Brain microvascular endothelial cell (primary cell): ENCODE data around the gene GRHL3.

Experiments used
- DNase-seq: peaks from one replicate; pipeline ENCODE4 v3.0.0-alpha.2; 2020
- H3K27ac ChIP-seq: fragments of 250-450 bp; sonication (Bioruptor Pico); 2 replicates; pipeline ENCODE4 v1.5.1; 2020; ENCODE audit warnings: mild to moderate bottlenecking, moderate library complexity
- H3K27me3 ChIP-seq: fragments of 250-450 bp; sonication (Bioruptor Pico); replicated peaks from 2 replicates; pipeline ENCODE4 v1.5.1; 2020; ENCODE audit warnings: mild to moderate bottlenecking
- H3K36me3 ChIP-seq: fragments of 250-450 bp; sonication (Bioruptor Pico); replicated peaks from 2 replicates; pipeline ENCODE4 v1.5.1; 2020; ENCODE audit warnings: mild to moderate bottlenecking
- H3K4me3 ChIP-seq: 2 replicates; pipeline ENCODE4 v1.5.1; 2011; ENCODE audit warnings: low read depth, mild to moderate bottlenecking, control low read depth, low read length, moderate library complexity
- in situ Hi-C: cut with HindIII; loops from 2 replicates; pipeline ENCODE4 v1.10.0; 2017; ENCODE audit warnings: low sequenced_read_pairs, low pct_ligation_motif_present
- TF ChIP-seq, protein P1 (sequence below): IDR thresholded peaks from 2 replicates; pipeline ENCODE4 v1.5.1; 2011; ENCODE audit warnings: low read depth, mild to moderate bottlenecking, moderate library complexity, low read length, control low read depth, inconsistent platforms; ENCODE audit errors: missing control alignments

Gene GRHL3

DNA sequence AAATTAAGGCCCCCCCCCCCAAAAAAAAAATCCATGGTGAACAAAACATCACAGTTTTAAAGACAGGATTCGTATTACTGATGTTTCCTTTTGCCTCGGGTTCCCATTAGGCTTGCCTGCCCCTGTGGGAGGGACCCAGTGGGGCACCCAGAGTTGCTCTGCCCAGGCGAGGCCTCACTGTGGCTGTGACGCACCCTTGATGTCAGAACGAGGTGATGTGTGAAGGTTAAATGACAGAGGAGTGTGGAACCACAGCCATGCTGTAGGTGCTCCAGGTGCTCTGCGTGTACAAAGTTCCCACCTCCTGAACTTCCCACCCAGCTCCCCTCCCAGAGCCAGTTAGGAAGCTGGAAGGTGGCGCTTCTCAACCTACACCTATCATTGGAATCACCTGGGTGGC, 37.9 kb downstream of the GRHL3 start:
- Histone ChIP-seq H3K36me3 (no peaks in the 10 kb centered on the region), H3K27ac (no peak overlapping the region), H3K4me3 (no peak overlapping the region), H3K27me3 (no peaks in the 10 kb centered on the region)
- no peak for DNase-seq
- TF ChIP-seq, protein P1, sequence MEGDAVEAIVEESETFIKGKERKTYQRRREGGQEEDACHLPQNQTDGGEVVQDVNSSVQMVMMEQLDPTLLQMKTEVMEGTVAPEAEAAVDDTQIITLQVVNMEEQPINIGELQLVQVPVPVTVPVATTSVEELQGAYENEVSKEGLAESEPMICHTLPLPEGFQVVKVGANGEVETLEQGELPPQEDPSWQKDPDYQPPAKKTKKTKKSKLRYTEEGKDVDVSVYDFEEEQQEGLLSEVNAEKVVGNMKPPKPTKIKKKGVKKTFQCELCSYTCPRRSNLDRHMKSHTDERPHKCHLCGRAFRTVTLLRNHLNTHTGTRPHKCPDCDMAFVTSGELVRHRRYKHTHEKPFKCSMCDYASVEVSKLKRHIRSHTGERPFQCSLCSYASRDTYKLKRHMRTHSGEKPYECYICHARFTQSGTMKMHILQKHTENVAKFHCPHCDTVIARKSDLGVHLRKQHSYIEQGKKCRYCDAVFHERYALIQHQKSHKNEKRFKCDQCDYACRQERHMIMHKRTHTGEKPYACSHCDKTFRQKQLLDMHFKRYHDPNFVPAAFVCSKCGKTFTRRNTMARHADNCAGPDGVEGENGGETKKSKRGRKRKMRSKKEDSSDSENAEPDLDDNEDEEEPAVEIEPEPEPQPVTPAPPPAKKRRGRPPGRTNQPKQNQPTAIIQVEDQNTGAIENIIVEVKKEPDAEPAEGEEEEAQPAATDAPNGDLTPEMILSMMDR, result no peak
- in situ Hi-C loops, result no loop called here

- in situ Hi-C loops, result no loop called here
- no peak overlapping the region for H3K4me3 ChIP-seq
Observed at GRCh38 chr1:24360681-24361080, 41.5 kb downstream of the GRHL3 start.

GRCh38 chr1:24361811-24362210, 42.7 kb downstream of the GRHL3 start:
- no peak for DNase-seq
- H3K36me3 ChIP-seq, result no peaks in the 10 kb centered on the region
- no peak overlapping the region for H3K27ac ChIP-seq
- H3K4me3 ChIP-seq, result no peak overlapping the region
- no peaks in the 10 kb centered on the region for H3K27me3 ChIP-seq
- in situ Hi-C loops, result no loop called here
- TF ChIP-seq, protein P1, result no peak

More at GRCh38 chr1:24360681-24361080, 41.5 kb downstream of the GRHL3 start:
- no peak overlapping the region for H3K27ac ChIP-seq
- H3K27me3 ChIP-seq, result no peaks in the 10 kb centered on the region
- TF ChIP-seq, protein P1, result no peak
- DNase-seq, result no peak
- H3K36me3 ChIP-seq, result no peaks in the 10 kb centered on the region

DNA sequence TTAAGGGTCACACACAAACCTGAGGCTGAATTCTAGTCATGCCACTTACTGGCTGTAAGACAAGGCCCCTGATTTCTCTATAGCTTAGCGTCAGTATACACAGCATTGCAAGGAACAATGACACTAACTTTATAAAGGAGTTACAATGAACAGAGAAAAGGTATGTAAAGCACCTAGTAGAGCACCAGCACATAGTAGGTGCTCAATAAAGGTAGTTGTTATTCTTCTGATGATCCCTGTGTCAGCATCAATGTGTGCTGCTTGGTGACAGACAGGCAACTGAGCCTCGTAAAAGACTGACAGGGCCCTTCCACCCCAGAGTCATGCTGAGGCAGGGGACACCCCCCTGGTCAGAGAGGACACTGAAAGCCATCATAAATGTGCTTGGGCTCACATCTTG, 43.2 kb downstream of the GRHL3 start:
- no peak for DNase-seq
- Histone ChIP-seq H3K27ac (no peak overlapping the region), H3K27me3 (no peaks in the 10 kb centered on the region), H3K4me3 (no peak overlapping the region), H3K36me3 (no peaks in the 10 kb centered on the region)
- TF ChIP-seq, protein P1, result no peak
- in situ Hi-C loops, result no loop called here

DNA sequence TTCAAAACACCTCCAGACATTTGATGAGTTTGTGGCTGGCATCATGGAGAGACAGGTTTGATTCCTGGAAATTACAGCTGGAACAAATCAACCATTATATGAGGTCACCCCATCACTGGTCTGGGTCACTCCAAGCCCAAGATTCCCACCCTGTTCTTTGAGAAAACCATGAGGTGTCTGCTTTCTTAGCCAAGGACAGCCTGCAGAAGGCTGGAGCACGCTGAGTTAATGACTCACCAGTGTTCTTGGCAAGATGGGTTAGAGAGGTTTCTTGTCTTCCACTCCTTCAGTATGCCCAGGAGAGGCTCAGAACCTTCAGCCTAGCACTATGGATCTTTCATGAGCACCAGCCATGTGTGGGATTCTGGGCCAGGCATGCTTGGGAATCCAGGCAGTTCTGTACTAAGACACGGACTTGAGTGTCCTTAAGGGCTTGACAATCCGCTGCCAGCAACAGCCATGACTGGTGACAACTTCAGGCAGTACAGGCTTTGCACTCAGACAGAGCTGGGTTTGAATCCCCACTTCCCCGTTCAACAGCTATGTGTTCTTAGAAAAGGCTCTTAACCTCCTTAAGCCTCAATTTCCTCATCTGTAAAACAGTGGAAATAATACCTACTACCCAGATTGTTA, 43.9 kb downstream of the GRHL3 start:
- Histone ChIP-seq H3K27me3 (no peaks in the 10 kb centered on the region), H3K4me3 (no peak overlapping the region), H3K27ac (no peak overlapping the region), H3K36me3 (no peaks in the 10 kb centered on the region)
- TF ChIP-seq, protein P1, result no peak
- peak; percentile 89 for DNase-seq
- in situ Hi-C loops, result no loop called here

GRCh38 chr1:24363994-24364393, 44.8 kb downstream of the GRHL3 start:
- H3K4me3 ChIP-seq, result no peak overlapping the region
- in situ Hi-C loops, result no loop called here
- H3K27me3 ChIP-seq, result no peaks in the 10 kb centered on the region
- DNase-seq, result no peak
- TF ChIP-seq, protein P1, result no peak
- H3K27ac ChIP-seq, result no peak overlapping the region
- no peaks in the 10 kb centered on the region for H3K36me3 ChIP-seq
